22Rv1 (cell line): ENCODE measurements around the gene USP2.
A peak's percentile ranks its signal among the peaks of the same experiment; 100 is the strongest.

ENCODE experiments used
- H3K27ac ChIP-seq: fragments of 450-650 bp; 2 replicates; pipeline ENCODE4 v1.5.1; 2017
- CTCF ChIP-seq: fragments of 450-650 bp; IDR thresholded peaks from 2 replicates; pipeline ENCODE4 v1.5.1; 2017; ENCODE audit warnings: mild to moderate bottlenecking
- ZFX ChIP-seq: fragments of 450-650 bp; IDR thresholded peaks from 2 replicates; pipeline ENCODE4 v1.6.1; 2017; ENCODE audit warnings: antibody characterized with exemption, borderline replicate concordance

USP2 gene

DNA sequence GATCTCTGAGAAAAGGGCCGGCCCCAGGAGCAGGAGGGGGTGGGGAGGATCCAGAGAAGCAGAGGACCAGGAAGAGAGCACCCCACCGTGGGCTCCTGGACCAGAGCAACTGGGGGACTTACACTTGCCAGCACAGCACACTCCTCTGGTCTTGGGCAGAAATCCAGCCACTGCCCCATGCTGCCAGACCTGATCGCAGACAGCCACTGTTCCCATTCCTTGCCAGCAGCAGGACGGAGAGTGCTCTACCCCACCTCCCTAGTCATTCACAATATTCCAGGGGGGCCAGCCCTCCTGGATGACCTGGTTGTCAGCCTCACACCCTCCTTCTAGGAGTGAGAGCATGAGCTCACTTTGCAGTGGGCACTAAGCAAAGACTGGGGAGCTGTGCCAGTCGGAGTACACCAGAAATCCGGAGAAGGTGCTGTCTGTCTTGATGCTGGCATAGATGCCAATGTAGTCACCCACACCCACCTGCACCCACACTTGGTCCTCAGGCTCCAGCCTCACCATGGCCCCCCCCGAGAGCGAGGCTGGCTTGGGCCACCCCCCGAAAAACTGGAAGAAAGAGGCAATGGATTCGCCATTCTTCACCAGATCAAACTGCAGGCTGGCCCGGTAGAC lies 42.4 kb downstream of the USP2 start:
- TF ChIP-seq ZFX (no peak), CTCF (no peak)
- H3K27ac ChIP-seq, result no peak overlapping the region

- TF ChIP-seq ZFX (no peak), CTCF (peak; percentile 90)
Measured at GRCh38 chr11:119338318-119338890, 43.1 kb downstream of the USP2 start.

GRCh38 chr11:119337581-119338317 lies 43.7 kb downstream of the USP2 start:
- no peak for TF ChIP-seq ZFX
- TF ChIP-seq CTCF, result no peak
- H3K27ac ChIP-seq, result no peak overlapping the region

More at GRCh38 chr11:119338318-119338890, 43.1 kb downstream of the USP2 start:
- no peak overlapping the region for H3K27ac ChIP-seq

DNA sequence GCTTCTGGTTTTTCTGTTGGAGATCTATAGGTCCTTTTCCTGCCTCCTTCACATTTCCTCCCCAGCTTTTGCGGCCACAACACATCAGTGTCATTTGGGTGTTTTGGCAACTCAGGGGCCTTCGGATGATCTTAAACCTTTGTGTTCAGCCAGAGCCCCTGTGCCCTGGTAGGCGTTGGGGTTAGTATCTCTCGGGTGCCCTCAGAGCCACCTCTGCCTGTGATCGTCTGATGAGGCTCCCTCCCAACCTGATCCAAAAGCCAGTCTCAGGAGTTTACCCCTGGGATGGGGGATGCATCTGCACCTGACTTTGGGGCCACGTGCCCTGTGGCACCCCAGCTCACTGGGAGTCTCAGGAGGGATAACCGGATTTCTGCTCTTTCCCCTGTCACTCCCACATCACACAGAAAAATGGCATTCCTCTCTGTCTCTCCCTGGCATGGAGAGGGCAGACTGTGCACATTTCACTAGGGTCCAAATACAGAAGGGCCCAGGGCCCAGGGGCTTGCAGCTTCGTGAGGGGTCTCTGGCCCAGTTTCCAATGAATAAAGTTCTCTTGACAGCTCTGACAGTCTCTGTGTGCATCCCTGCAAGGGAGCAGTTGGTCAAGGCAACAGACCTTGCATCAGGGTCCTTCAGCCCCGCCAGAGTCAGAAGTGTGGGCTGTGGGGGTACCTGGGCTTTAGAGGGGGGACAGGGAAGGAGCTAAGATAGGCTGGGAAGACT lies 44.6 kb downstream of the USP2 start:
- TF ChIP-seq CTCF, result no peak
- TF ChIP-seq ZFX, result no peak
- H3K27ac ChIP-seq, result no peak overlapping the region

DNA sequence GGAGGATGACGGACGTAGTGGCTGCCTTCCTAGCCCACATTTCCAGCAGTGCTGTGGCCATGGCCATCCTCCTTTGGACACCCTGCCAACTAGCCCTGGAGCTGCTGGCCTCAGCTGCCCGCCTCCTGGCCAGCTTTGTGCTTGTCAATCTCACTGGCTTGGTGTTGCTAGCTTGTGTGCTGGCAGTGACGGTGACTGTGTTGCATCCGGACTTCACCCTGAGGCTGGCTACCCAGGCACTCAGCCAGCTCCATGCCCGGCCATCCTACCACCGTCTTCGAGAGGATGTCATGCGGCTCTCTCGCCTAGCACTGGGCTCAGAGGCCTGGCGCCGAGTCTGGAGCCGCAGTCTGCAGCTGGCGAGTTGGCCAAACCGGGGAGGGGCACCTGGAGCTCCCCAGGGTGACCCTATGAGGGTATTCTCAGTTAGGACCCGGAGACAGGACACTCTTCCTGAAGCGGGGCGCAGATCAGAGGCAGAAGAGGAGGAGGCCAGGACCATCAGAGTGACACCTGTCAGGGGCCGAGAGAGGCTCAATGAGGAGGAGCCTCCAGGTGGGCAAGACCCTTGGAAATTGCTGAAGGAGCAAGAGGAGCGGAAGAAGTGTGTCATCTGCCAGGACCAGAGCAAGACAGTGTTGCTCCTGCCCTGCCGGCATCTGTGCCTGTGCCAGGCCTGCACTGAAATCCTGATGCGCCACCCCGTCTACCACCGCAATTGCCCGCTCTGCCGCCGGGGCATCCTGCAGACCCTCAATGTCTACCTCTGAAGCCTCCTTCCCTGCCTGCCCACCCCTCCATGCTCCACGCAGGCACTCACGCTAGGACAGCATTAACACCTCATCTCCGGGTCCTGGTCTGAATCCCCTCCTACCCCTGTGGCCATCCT lies 45.6 kb downstream of the USP2 start:
- H3K27ac ChIP-seq, result peak overlapping the region; percentile 79

More for the DNA sequence above, 45.6 kb downstream of the USP2 start:
- no peak for TF ChIP-seq CTCF
- TF ChIP-seq ZFX, result no peak
